ENCODE measurements around the gene SORCS3. TPM values are rescaled to one million over a fixed set of nuclear protein-coding genes. Genes with fewer than 3 reads are reported as not detected.

SORCS3 gene
- total RNA-seq, 2 donors from 2014 or later, result 0.68 TPM; not detected in 1

- no peak overlapping the region for H3K9ac ChIP-seq (ENCODE audit: extremely low read depth, low read length, poor library complexity, severe bottlenecking)
- no peak for DNase-seq
- no peak overlapping the region for H3K4me3 ChIP-seq (ENCODE audit: low read length)
- H3K27ac ChIP-seq (ENCODE audit: low read depth, low read length), result no peak overlapping the region
- Mint-ChIP-seq H3K4me1 (peaks cover 10% of the 10 kb centered on the region), H3K9me3 (no peaks in the 10 kb centered on the region), H3K27ac (no peak overlapping the region), H3K4me3 (no peak overlapping the region), H3K36me3 (ENCODE audit: low read depth) (no peaks in the 10 kb centered on the region), H3K27me3 (ENCODE audit: insufficient read depth) (peaks cover 2% of the 10 kb centered on the region)
- TF ChIP-seq CTCF (conservative IDR thresholded peaks at IDR 0.05), result no peak
- H3K36me3 ChIP-seq (ENCODE audit: control insufficient read depth, insufficient read depth, low read length), result no peaks in the 10 kb centered on the region
- 93 to 94% methylated on average over 2 of the region's 2 CpGs for WGBS, 2 experiments (ENCODE audit: insufficient coverage in 1 of 2, insufficient read length in 1 of 2)
- H3K4me1 ChIP-seq (ENCODE audit: control insufficient read depth, insufficient read depth, low read length), result peaks cover 5% of the 10 kb centered on the region
- H3K27me3 ChIP-seq (ENCODE audit: control insufficient read depth, insufficient read depth, low read length, poor library complexity, severe bottlenecking), result no peaks in the 10 kb centered on the region
- no peaks in the 10 kb centered on the region for H3K9me3 ChIP-seq (ENCODE audit: control insufficient read depth, low read length)
Observed at GRCh38 chr10:105288026-105288425, 646.9 kb downstream of the SORCS3 start.

GRCh38 chr10:105288613-105289012 lies 647.5 kb downstream of the SORCS3 start:
- no peak overlapping the region for H3K4me3 Mint-ChIP-seq
- no peak overlapping the region for H3K27ac ChIP-seq (ENCODE audit: low read depth, low read length)
- no peaks in the 10 kb centered on the region for H3K27me3 ChIP-seq (ENCODE audit: control insufficient read depth, insufficient read depth, low read length, poor library complexity, severe bottlenecking)
- H3K36me3 ChIP-seq (ENCODE audit: control insufficient read depth, insufficient read depth, low read length), result no peaks in the 10 kb centered on the region
- no peak overlapping the region for H3K9ac ChIP-seq (ENCODE audit: extremely low read depth, low read length, poor library complexity, severe bottlenecking)
- H3K27me3 Mint-ChIP-seq (ENCODE audit: insufficient read depth), result peaks cover 2% of the 10 kb centered on the region
- no peak for TF ChIP-seq CTCF (conservative IDR thresholded peaks at IDR 0.05)
- no peak for DNase-seq
- no peaks in the 10 kb centered on the region for H3K9me3 Mint-ChIP-seq
- H3K4me1 ChIP-seq (ENCODE audit: control insufficient read depth, insufficient read depth, low read length), result peaks cover 5% of the 10 kb centered on the region
- peaks cover 10% of the 10 kb centered on the region for H3K4me1 Mint-ChIP-seq
- H3K9me3 ChIP-seq (ENCODE audit: control insufficient read depth, low read length), result no peaks in the 10 kb centered on the region
- no peak overlapping the region for H3K4me3 ChIP-seq (ENCODE audit: low read length)
- H3K27ac Mint-ChIP-seq, result no peak overlapping the region
- no peaks in the 10 kb centered on the region for H3K36me3 Mint-ChIP-seq (ENCODE audit: low read depth)

GRCh38 chr10:105291571-105291970 lies 650.5 kb downstream of the SORCS3 start:
- 83 to 92% methylated on average over 3 of the region's 4 CpGs for WGBS, 2 experiments (ENCODE audit: insufficient coverage in 1 of 2, insufficient read length in 1 of 2)
- no peaks in the 10 kb centered on the region for H3K36me3 Mint-ChIP-seq (ENCODE audit: low read depth)

More at GRCh38 chr10:105291571-105291970, 650.5 kb downstream of the SORCS3 start:
- H3K4me3 Mint-ChIP-seq, result no peak overlapping the region
- Histone ChIP-seq H3K9ac (ENCODE audit: extremely low read depth, low read length, poor library complexity, severe bottlenecking) (no peak overlapping the region), H3K36me3 (ENCODE audit: control insufficient read depth, insufficient read depth, low read length) (no peaks in the 10 kb centered on the region), H3K4me1 (ENCODE audit: control insufficient read depth, insufficient read depth, low read length) (no peaks in the 10 kb centered on the region), H3K4me3 (ENCODE audit: low read length) (no peak overlapping the region), H3K9me3 (ENCODE audit: control insufficient read depth, low read length) (no peaks in the 10 kb centered on the region), H3K27ac (ENCODE audit: low read depth, low read length) (no peak overlapping the region), H3K27me3 (ENCODE audit: control insufficient read depth, insufficient read depth, low read length, poor library complexity, severe bottlenecking) (no peaks in the 10 kb centered on the region)
- no peaks in the 10 kb centered on the region for H3K4me1 Mint-ChIP-seq
- no peak for DNase-seq
- no peak overlapping the region for H3K27ac Mint-ChIP-seq
- TF ChIP-seq CTCF (conservative IDR thresholded peaks at IDR 0.05), result no peak
- no peaks in the 10 kb centered on the region for H3K9me3 Mint-ChIP-seq
- peaks cover 2% of the 10 kb centered on the region for H3K27me3 Mint-ChIP-seq (ENCODE audit: insufficient read depth)

All from endodermal cell (in vitro differentiated cells).